Ishikawa (cell line): ENCODE measurements around the gene SESN1.

Experiments used
- CEBPB ChIP-seq: IDR thresholded peaks from 2 replicates; pipeline ENCODE4 v1.6.1; 2012
- CREB1 ChIP-seq: IDR thresholded peaks from 2 replicates; pipeline ENCODE4 v1.6.1; 2012; ENCODE audit warnings: low read depth
- EGR1 ChIP-seq: IDR thresholded peaks from 2 replicates; pipeline ENCODE4 v1.6.1; 2012
- EP300 ChIP-seq: IDR thresholded peaks from 2 replicates; pipeline ENCODE4 v1.6.1; 2012; ENCODE audit warnings: borderline replicate concordance
- FOXM1 ChIP-seq: IDR thresholded peaks from 2 replicates; pipeline ENCODE4 v1.6.1; 2012; ENCODE audit warnings: low read depth, borderline replicate concordance
- MAX ChIP-seq: IDR thresholded peaks from 2 replicates; pipeline ENCODE4 v1.6.1; 2012
- NFIC ChIP-seq: IDR thresholded peaks from 2 replicates; pipeline ENCODE4 v1.6.1; 2012
- RAD21 ChIP-seq: IDR thresholded peaks from 2 replicates; pipeline ENCODE4 v1.6.1; 2012; ENCODE audit warnings: low read depth
- REST ChIP-seq: IDR thresholded peaks from 2 replicates; pipeline ENCODE4 v1.6.1; 2012; ENCODE audit warnings: low read depth, mild to moderate bottlenecking
- TAF1 ChIP-seq: IDR thresholded peaks from 2 replicates; pipeline ENCODE4 v1.6.1; 2012; ENCODE audit warnings: low read depth, mild to moderate bottlenecking
- TCF12 ChIP-seq: IDR thresholded peaks from 2 replicates; pipeline ENCODE4 v1.6.1; 2012; ENCODE audit warnings: low read depth
- TEAD4 ChIP-seq: IDR thresholded peaks from 2 replicates; pipeline ENCODE4 v1.6.1; 2012
- YY1 ChIP-seq: IDR thresholded peaks from 2 replicates; pipeline ENCODE4 v1.6.1; 2012; ENCODE audit warnings: low read depth
- ZBTB7A ChIP-seq: IDR thresholded peaks from 2 replicates; pipeline ENCODE4 v1.6.1; 2012; ENCODE audit warnings: low read depth
- TF ChIP-seq, protein P1 (sequence below): IDR thresholded peaks from 2 replicates; pipeline ENCODE4 v1.6.1; 2012

SESN1 gene

DNA sequence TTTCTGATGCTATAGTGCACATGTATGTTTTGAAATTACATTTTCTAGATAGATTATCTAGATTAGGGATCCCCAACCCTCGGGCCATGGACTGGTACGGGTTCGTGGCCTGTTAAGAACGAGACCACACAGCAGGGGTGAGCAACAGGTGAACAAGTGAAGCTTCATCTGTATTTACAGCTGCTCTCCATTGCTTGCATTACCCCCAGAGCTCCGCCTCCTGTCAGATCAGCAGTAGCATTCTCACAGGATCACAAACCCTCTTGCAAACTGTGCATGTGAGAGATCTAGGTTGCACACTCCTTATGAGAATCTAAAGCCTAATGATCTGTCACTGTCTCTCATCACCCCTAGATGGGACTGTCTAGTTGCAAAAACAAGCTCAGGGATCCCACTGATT, 11.0 kb upstream of the SESN1 start:
- TF ChIP-seq CREB1 (no peak), EP300 (no peak), MAX (no peak), EGR1 (no peak), TCF12 (no peak), NFIC (no peak), RAD21 (no peak), CEBPB (no peak), YY1 (no peak), ZBTB7A (no peak), TEAD4 (no peak), REST (no peak), FOXM1 (no peak), TAF1 (no peak)
- TF ChIP-seq, protein P1, sequence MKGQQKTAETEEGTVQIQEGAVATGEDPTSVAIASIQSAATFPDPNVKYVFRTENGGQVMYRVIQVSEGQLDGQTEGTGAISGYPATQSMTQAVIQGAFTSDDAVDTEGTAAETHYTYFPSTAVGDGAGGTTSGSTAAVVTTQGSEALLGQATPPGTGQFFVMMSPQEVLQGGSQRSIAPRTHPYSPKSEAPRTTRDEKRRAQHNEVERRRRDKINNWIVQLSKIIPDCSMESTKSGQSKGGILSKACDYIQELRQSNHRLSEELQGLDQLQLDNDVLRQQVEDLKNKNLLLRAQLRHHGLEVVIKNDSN, result no peak

GRCh38 chr6:109104512-109104911, 9.9 kb upstream of the SESN1 start:
- no peak for TF ChIP-seq RAD21
- no peak for TF ChIP-seq YY1
- TF ChIP-seq REST, result no peak
- no peak for TF ChIP-seq TAF1
- TF ChIP-seq EGR1, result no peak
- no peak for TF ChIP-seq EP300
- TF ChIP-seq NFIC, result no peak
- no peak for TF ChIP-seq CREB1
- no peak for TF ChIP-seq FOXM1
- no peak for TF ChIP-seq MAX
- no peak for TF ChIP-seq CEBPB
- no peak for TF ChIP-seq TEAD4

- no peak for TF ChIP-seq TCF12
- no peak for TF ChIP-seq CEBPB
- TF ChIP-seq RAD21, result no peak
- no peak for TF ChIP-seq TEAD4
- no peak for TF ChIP-seq FOXM1
- TF ChIP-seq REST, result no peak
- no peak for TF ChIP-seq ZBTB7A
- no peak for TF ChIP-seq EP300
- TF ChIP-seq NFIC, result no peak
Observed at GRCh38 chr6:109103942-109104341, 9.3 kb upstream of the SESN1 start.

DNA sequence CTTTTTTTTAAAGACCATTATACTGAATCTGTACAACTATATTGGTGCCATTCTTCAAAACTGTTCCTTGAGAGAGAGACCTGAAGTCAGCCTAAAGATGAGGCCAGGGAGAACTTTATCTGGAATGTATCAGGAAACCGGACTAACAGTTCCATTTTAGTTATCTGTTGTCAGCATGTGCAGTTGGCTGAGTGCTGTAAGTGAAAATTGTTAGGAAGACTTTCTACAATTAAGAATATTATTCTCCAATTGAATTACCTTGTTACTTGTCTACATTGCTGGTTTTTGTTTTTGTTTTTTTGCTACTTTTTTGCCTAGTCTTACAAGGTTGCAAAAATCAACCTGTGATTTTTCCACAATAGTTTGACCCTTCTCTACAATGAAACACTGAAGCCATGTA, 8.1 kb upstream of the SESN1 start:
- TF ChIP-seq RAD21 (no peak), MAX (no peak), TAF1 (no peak), FOXM1 (no peak), EGR1 (no peak), CEBPB (no peak), ZBTB7A (no peak)

GRCh38 chr6:109097661-109098060, 3.0 kb upstream of the SESN1 start:
- TF ChIP-seq MAX (no peak), CREB1 (no peak), TAF1 (no peak), EGR1 (no peak), YY1 (no peak), REST (no peak), CEBPB (no peak), NFIC (no peak), TEAD4 (no peak), TCF12 (no peak), RAD21 (no peak), EP300 (no peak), ZBTB7A (no peak), FOXM1 (no peak)
- TF ChIP-seq, protein P1, result no peak
